Measurements from ENCODE around the gene DCTD. TPM values are rescaled to one million over a fixed set of nuclear protein-coding genes. Genes with fewer than 3 reads are reported as not detected.
A peak's percentile ranks its signal among the peaks of the same experiment; 100 is the strongest.
"Not testable (repeated sequence)": the region's sequence is repeated elsewhere in the genome, so short reads cannot be mapped to it uniquely, and the experiment has no call there.

DCTD gene
- polyA plus RNA-seq, 1 donor: 66.2 TPM

- no peak for DNase-seq
Observed at GRCh38 chr4:182920676-182921075, 3.5 kb upstream of the DCTD start.

- DNase-seq: no peak
Observed at GRCh38 chr4:182918791-182919302, 1.7 kb upstream of the DCTD start.

- no peak for DNase-seq
Observed at GRCh38 chr4:182918044-182918607, 940 bp upstream of the DCTD start.

GRCh38 chr4:182916483-182917181 lies 554 bp downstream of the DCTD start:
- peak; percentile 63 for DNase-seq

- DNase-seq: no peak
Observed at GRCh38 chr4:182914357-182914756, 2.8 kb downstream of the DCTD start.

GRCh38 chr4:182913621-182914020 lies 3.6 kb downstream of the DCTD start:
- DNase-seq: no peak

GRCh38 chr4:182913036-182913435 lies 4.2 kb downstream of the DCTD start:
- no peak for DNase-seq

- DNase-seq: no peak
Observed at GRCh38 chr4:182908124-182908523, 9.1 kb downstream of the DCTD start.

GRCh38 chr4:182907396-182907795 lies 9.8 kb downstream of the DCTD start:
- no peak for DNase-seq

DNA sequence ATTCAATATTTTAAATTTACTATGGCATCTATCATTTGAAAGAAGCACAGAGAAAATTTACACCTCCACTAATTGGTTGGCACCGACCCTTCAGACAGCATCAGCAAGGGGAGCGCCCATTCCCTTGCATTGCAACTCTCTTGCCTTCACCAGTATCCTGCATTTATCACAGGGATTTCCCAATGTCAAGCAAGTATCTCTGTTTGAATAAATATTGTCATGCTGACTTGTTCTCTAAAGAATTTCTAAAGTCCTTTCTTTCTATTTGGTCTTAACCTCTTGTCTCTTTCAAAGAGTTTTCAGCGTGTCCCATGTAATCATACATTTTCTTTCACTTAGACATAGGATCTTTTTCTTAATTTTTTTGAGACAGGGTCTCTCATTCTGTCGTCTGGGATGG lies 10.4 kb downstream of the DCTD start:
- DNase-seq: no peak

- DNase-seq: no peak
Observed at GRCh38 chr4:182905038-182905437, 12.1 kb downstream of the DCTD start.

DNA sequence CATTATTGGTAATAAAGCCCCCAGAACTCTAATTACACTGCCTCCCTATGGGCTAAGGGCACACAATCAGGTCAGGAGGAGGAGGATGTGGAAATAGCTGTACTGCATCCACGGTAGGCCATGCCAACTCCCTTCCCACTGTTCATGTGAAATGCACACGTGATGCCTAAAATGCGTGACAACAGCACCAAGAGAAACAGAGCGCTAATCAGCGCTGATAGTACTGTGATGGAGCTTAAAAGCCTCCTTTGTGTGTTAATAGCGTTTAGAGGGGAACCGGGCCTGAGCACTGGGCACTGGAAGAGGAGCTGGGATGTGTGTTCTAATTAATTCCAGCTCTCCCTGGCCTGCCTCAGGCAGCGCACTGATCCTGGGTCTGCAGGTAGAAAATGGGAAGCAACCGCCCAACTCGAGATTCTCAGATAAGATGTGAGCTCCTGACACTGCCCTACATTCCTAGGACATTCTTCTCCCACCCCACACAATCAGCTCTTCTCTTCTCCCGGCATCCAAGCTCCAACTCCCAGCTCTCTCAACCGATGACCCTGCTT lies 12.9 kb downstream of the DCTD start:
- no peak for DNase-seq

- DNase-seq: no peak
Observed at GRCh38 chr4:182903013-182903412, 14.2 kb downstream of the DCTD start.

DNA sequence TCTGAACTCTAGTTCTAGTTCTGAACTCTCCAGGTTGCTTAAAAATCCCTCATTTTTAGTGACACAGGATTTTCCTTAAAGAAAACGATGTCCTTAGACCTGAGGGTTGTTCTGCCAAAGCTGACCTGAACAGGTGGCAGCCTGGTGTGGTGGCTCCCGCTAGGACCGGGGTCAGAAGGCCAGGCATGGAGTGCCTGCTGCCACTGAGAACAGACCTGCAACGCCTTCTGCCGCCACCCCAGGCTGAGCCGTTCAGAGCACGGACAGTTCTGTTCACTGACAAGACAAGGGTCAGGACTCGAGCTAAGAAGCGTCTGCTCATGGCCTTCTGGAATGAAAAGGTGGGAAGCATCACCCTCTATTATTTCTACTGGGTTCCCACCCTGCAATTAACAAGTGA lies 15.8 kb downstream of the DCTD start:
- DNase-seq: no peak

DNA sequence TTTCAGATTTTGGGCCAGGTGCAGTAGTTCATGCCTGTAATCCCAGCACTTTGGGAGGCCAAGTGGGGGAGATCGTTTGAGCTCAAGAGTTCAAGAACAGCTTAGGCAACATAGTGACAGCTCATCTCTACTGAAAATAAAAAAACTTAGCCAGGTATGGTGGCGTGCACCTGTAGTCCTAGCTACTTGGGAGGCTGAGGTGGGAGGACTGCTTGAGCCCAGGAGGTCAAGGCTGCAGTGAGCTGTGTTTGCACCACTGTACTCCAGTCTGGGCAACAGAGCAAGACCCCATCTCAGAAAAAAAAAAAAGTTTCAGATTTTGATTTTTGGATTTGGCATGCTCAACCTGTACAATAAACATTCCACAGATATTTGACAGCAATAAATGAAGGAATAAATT lies 17.2 kb downstream of the DCTD start:
- not testable (repeated sequence) for DNase-seq

DNA sequence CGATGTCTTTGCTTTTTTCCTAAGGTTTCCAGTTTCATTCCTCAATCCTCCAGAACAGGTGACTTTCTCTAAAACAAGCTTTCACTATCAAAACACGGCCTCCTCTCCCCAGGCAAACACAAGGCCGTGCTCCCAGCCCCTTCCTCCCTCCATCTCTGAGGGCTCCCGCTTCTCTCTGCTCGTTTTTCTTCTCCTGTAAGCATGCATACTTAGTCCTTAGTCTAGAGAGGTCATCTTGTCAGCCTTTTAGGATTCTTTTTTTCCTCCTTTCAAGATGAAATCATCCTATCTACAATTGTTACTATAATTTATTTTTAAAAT lies 18.7 kb downstream of the DCTD start:
- DNase-seq: no peak

DNA sequence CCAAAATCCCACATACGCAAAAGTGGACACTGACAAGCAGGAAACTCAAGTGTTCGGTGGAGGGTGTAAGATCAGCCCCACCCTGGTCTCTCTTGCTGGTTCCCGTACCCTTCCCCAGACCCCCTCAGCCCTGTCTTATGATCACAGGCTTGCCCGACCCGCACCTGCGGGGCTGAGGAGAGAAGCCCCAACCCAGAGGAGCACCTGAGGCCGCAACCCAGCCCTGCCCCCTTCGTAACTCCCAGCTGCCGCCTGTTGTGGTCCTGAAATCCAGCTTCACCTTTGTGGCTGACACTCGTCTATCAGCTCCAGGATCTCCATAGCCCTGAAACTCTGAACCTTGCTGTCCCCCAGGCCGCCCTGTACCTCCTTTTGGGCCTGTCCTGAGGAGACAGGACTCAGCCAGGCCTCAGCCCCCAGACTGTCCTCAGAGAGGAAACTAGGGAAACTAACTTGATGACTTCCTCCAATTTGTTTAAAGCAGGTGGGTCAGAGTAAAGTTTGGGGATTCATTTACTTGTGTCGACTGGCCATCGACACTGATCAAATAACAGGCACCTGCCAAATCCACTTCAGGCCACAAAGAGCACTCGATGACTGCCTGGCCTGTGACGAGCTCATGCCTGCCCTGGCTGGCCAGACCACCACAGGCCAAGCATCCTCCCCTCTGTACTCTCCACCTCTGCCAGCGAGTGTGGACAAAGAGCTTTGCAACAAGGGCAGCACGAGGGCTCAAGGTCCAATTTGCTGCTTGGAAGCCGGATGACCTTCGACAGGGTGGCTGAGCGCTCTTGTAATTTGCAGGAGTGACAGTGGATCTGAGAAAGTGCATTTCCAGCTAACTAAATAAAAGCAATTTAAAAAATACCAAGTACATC lies 19.3 kb downstream of the DCTD start:
- DNase-seq: no peak

DNA sequence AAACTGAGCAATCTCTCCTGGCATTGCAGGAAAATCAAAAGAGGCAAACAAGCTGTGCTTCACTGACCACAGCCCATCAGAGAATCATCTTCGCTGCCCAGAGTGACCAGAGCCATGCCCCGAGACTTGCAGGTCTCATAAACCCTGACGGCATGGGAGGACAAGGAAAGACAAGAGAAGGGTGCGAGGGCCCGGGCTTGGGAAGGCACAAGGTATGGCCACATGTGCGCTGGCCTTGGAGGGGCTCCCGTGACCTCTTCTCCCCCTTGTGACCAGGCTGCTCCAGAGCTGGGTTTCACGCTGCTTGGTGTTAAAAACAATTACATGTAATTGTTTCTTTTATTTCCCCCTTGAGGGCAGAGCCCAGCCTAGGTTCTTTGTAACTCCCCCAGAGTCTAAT lies 20.8 kb downstream of the DCTD start:
- DNase-seq: no peak

GRCh38 chr4:182895791-182896292 lies 21.3 kb downstream of the DCTD start:
- DNase-seq: no peak

GRCh38 chr4:182894681-182895275 lies 22.4 kb downstream of the DCTD start:
- DNase-seq: no peak

GRCh38 chr4:182893474-182894080 lies 23.6 kb downstream of the DCTD start:
- DNase-seq: no peak

GRCh38 chr4:182893047-182893446 lies 24.1 kb downstream of the DCTD start:
- no peak for DNase-seq

Measured in hindlimb muscle (tissue), 1 donor.